Neural cell (in vitro differentiated cells): ENCODE measurements around the gene TACO1. TPM values are rescaled to one million over a fixed set of nuclear protein-coding genes. Genes with fewer than 3 reads are reported as not detected.

Experiments used
- H2AFZ ChIP-seq: fragments of 200-600, 300-800 bp; sonication (generic), shearing (Covaris generic); 2 replicates; pipeline ENCODE4 v1.6.0; 2014; ENCODE audit warnings: low read depth, mild to moderate bottlenecking, antibody characterized with exemption, low read length, moderate library complexity
- H3F3A ChIP-seq: fragments of 200-600 bp; shearing (Covaris generic); 2 replicates; pipeline ENCODE4 v1.6.1; 2016; ENCODE audit warnings: mild to moderate bottlenecking, moderate library complexity, mixed read lengths, antibody characterized with exemption, low read length; ENCODE audit not compliant: insufficient read depth, poor library complexity, severe bottlenecking
- H3K27ac ChIP-seq: fragments of 200-600, 300-800 bp; sonication (generic), shearing (Covaris generic); 2 replicates; pipeline ENCODE4 v1.5.1; 2014; ENCODE audit warnings: mild to moderate bottlenecking, low read length, moderate library complexity
- H3K27me3 ChIP-seq: fragments of 300-800, 200-600 bp; sonication (generic), shearing (Covaris generic); 2 replicates; pipeline ENCODE4 v1.6.0; 2014; ENCODE audit warnings: mild to moderate bottlenecking, low read depth, low read length, moderate library complexity; ENCODE audit not compliant: insufficient read depth
- H3K36me3 ChIP-seq: fragments of 300-800, 200-600 bp; sonication (generic), shearing (Covaris generic); 2 replicates; pipeline ENCODE4 v1.5.1; 2014; ENCODE audit warnings: mild to moderate bottlenecking, antibody characterized with exemption, low read length, moderate library complexity; ENCODE audit not compliant: insufficient read depth
- H3K4me2 ChIP-seq: fragments of 300-800, 200-600 bp; sonication (generic), shearing (Covaris generic); 2 replicates; pipeline ENCODE4 v1.6.0; 2014; ENCODE audit warnings: mild to moderate bottlenecking, low read length
- H3K4me3 ChIP-seq: fragments of 300-800, 200-600 bp; sonication (generic), shearing (Covaris generic); 2 replicates; pipeline ENCODE4 v1.5.1; 2014; ENCODE audit warnings: mild to moderate bottlenecking, low read length, moderate library complexity
- H3K79me2 ChIP-seq: fragments of 200-600 bp; shearing (Covaris generic); replicated peaks from 2 replicates; pipeline ENCODE4 v1.6.0; 2014; ENCODE audit warnings: mild to moderate bottlenecking, low read length, moderate library complexity; ENCODE audit not compliant: insufficient read depth
- H3K9ac ChIP-seq: fragments of 300-800, 200-600 bp; sonication (generic), shearing (Covaris generic); 2 replicates; pipeline ENCODE4 v1.6.1; 2016; ENCODE audit warnings: mild to moderate bottlenecking, low read length, mixed read lengths
- H3K9me2 ChIP-seq: fragments of 200-600 bp; shearing (Covaris generic); 2 replicates; pipeline ENCODE4 v1.6.1; 2016; ENCODE audit warnings: mild to moderate bottlenecking, low read length, mixed read lengths; ENCODE audit not compliant: insufficient read depth
- H3K9me3 ChIP-seq: fragments of 200-600, 300-800 bp; sonication (generic), shearing (Covaris generic); 2 replicates; pipeline ENCODE4 v1.6.1; 2016; ENCODE audit warnings: mild to moderate bottlenecking, mixed run types, low read length, moderate library complexity, mixed read lengths
- H4K20me1 ChIP-seq: fragments of 200-600 bp; shearing (Covaris generic); 2 replicates; pipeline ENCODE4 v1.6.1; 2016; ENCODE audit warnings: mild to moderate bottlenecking, mixed run types; ENCODE audit not compliant: insufficient read depth
- EP300 ChIP-seq: fragments of 450-650 bp; conservative IDR thresholded peaks from 2 replicates; pipeline ENCODE4 v1.6.1; 2014; ENCODE audit warnings: antibody characterized with exemption, mild to moderate bottlenecking, moderate library complexity; ENCODE audit not compliant: poor library complexity, severe bottlenecking
- EZH2 ChIP-seq: fragments of 200-600, 300-800 bp; shearing (Covaris generic), sonication (generic); IDR thresholded peaks from 2 replicates; pipeline ENCODE4 v1.6.1; 2014; ENCODE audit warnings: antibody characterized with exemption, low read length, borderline replicate concordance, mild to moderate bottlenecking; ENCODE audit not compliant: insufficient read depth, poor library complexity, severe bottlenecking
- MXI1 ChIP-seq: fragments of 450-650 bp; conservative IDR thresholded peaks from 2 replicates; pipeline ENCODE4 v1.6.1; 2014; ENCODE audit warnings: antibody characterized with exemption, mild to moderate bottlenecking; ENCODE audit not compliant: poor library complexity, severe bottlenecking
- POLR2AphosphoS5 ChIP-seq: IDR thresholded peaks from 2 replicates; pipeline ENCODE4 v1.6.1; 2012
- RAD21 ChIP-seq: fragments of 450-650 bp; conservative IDR thresholded peaks from 2 replicates; pipeline ENCODE4 v1.6.1; 2014; ENCODE audit warnings: antibody characterized with exemption, mild to moderate bottlenecking, moderate library complexity
- SMC3 ChIP-seq: fragments of 450-650 bp; conservative IDR thresholded peaks from 2 replicates; pipeline ENCODE4 v1.6.1; 2014; ENCODE audit warnings: antibody characterized with exemption, mild to moderate bottlenecking, moderate library complexity; ENCODE audit not compliant: poor library complexity
- TAF1 ChIP-seq: IDR thresholded peaks from 2 replicates; pipeline ENCODE4 v1.6.1; 2012; ENCODE audit warnings: low read depth
- polyA plus RNA-seq: library from polyadenylated mRNA; depleted of rRNA; stranded (reverse); fragments of >200 nt; gene quantifications from 2 replicates; pipeline ENCODE4 v1.2.3, GENCODE V29; 2014
- TF ChIP-seq, protein P1 (sequence below): IDR thresholded peaks from 2 replicates; pipeline ENCODE4 v1.6.1; 2012; ENCODE audit warnings: borderline replicate concordance
- TF ChIP-seq, protein P2 (sequence below): fragments of 450-650 bp; IDR thresholded peaks from 2 replicates; pipeline ENCODE4 v1.5.1; 2014; ENCODE audit warnings: antibody characterized with exemption, mild to moderate bottlenecking, moderate library complexity; ENCODE audit not compliant: poor library complexity, severe bottlenecking

Gene TACO1
- polyA plus RNA-seq, 1 donor from 2014 or later = 16.2 TPM

DNA sequence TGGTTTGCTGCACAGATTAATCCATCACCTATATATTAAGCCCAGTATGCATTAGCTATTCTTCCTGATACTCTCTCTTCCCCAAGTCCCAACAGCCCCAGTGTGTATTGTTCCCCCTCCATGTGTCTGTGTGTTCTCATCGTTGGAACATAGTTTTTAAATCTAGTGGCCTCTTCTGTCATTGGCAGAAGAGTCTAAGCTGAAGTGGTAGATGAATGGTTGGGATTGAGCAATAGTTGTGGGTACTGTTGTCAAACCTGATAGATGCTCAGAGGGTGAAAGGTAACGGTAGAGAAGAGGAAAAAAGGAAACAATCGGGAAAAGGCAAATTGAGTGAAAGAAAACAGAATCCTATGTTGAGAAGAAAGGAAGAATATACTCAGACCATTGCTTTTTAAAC lies 51.4 kb downstream of the TACO1 start:
- H3K27ac ChIP-seq = no peak overlapping the region
- no peak overlapping the region for H3K4me2 ChIP-seq
- H3K9ac ChIP-seq = no peak overlapping the region
- no peaks in the 10 kb centered on the region for H3K9me2 ChIP-seq
- H3K36me3 ChIP-seq = no peaks in the 10 kb centered on the region
- no peaks in the 10 kb centered on the region for H3K9me3 ChIP-seq
- H3K4me3 ChIP-seq = no peak overlapping the region
- TF ChIP-seq, protein P1, sequence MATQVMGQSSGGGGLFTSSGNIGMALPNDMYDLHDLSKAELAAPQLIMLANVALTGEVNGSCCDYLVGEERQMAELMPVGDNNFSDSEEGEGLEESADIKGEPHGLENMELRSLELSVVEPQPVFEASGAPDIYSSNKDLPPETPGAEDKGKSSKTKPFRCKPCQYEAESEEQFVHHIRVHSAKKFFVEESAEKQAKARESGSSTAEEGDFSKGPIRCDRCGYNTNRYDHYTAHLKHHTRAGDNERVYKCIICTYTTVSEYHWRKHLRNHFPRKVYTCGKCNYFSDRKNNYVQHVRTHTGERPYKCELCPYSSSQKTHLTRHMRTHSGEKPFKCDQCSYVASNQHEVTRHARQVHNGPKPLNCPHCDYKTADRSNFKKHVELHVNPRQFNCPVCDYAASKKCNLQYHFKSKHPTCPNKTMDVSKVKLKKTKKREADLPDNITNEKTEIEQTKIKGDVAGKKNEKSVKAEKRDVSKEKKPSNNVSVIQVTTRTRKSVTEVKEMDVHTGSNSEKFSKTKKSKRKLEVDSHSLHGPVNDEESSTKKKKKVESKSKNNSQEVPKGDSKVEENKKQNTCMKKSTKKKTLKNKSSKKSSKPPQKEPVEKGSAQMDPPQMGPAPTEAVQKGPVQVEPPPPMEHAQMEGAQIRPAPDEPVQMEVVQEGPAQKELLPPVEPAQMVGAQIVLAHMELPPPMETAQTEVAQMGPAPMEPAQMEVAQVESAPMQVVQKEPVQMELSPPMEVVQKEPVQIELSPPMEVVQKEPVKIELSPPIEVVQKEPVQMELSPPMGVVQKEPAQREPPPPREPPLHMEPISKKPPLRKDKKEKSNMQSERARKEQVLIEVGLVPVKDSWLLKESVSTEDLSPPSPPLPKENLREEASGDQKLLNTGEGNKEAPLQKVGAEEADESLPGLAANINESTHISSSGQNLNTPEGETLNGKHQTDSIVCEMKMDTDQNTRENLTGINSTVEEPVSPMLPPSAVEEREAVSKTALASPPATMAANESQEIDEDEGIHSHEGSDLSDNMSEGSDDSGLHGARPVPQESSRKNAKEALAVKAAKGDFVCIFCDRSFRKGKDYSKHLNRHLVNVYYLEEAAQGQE = no peak
- TF ChIP-seq RAD21 (no peak), TAF1 (no peak), SMC3 (no peak), EZH2 (no peak), MXI1 (no peak), EP300 (no peak), POLR2AphosphoS5 (no peak)
- TF ChIP-seq, protein P2, sequence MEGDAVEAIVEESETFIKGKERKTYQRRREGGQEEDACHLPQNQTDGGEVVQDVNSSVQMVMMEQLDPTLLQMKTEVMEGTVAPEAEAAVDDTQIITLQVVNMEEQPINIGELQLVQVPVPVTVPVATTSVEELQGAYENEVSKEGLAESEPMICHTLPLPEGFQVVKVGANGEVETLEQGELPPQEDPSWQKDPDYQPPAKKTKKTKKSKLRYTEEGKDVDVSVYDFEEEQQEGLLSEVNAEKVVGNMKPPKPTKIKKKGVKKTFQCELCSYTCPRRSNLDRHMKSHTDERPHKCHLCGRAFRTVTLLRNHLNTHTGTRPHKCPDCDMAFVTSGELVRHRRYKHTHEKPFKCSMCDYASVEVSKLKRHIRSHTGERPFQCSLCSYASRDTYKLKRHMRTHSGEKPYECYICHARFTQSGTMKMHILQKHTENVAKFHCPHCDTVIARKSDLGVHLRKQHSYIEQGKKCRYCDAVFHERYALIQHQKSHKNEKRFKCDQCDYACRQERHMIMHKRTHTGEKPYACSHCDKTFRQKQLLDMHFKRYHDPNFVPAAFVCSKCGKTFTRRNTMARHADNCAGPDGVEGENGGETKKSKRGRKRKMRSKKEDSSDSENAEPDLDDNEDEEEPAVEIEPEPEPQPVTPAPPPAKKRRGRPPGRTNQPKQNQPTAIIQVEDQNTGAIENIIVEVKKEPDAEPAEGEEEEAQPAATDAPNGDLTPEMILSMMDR = no peak
- H3K27me3 ChIP-seq = no peaks in the 10 kb centered on the region
- H2AFZ ChIP-seq = no peak overlapping the region
- no peaks in the 10 kb centered on the region for H3K79me2 ChIP-seq
- no peaks in the 10 kb centered on the region for H3F3A ChIP-seq
- no peaks in the 10 kb centered on the region for H4K20me1 ChIP-seq

DNA sequence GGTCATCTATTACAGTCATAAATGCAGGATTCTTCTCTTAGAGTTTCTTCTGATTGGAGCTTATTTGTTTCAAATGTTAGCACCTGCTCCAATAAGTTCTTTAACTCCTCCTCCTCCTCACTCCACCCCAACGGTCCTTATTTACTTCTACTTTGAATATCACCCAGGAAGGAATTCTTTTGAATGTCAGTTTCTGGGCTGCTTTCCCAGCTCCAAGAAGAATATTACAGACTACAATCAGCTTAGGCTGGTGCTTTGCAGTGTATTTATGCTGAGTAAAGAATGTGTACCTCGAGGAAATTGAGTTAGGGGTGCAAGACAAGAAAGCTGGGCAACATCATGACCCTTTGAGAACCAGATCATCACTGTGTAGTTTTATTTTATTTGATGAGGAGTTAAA lies 52.4 kb downstream of the TACO1 start:
- H3K4me3 ChIP-seq = no peak overlapping the region
- H3K27ac ChIP-seq = no peak overlapping the region
- H3K36me3 ChIP-seq = no peaks in the 10 kb centered on the region
- no peaks in the 10 kb centered on the region for H3K79me2 ChIP-seq
- no peaks in the 10 kb centered on the region for H3K27me3 ChIP-seq
- H3K9ac ChIP-seq = no peak overlapping the region
- no peak overlapping the region for H2AFZ ChIP-seq
- H3F3A ChIP-seq = no peaks in the 10 kb centered on the region
- H3K4me2 ChIP-seq = no peak overlapping the region
- no peaks in the 10 kb centered on the region for H3K9me2 ChIP-seq
- no peaks in the 10 kb centered on the region for H3K9me3 ChIP-seq
- H4K20me1 ChIP-seq = no peaks in the 10 kb centered on the region
- TF ChIP-seq, protein P2 = no peak
- TF ChIP-seq TAF1 (no peak), RAD21 (no peak), SMC3 (no peak), POLR2AphosphoS5 (no peak), MXI1 (no peak), EP300 (no peak), EZH2 (no peak)
- TF ChIP-seq, protein P1 = no peak
